ENCODE results near the gene NRP2. TPM values are rescaled to one million over a fixed set of nuclear protein-coding genes. Genes with fewer than 3 reads are reported as not detected.

Gene NRP2
- total RNA-seq, 1 experiment from 2014 or later: 1.2 TPM

DNA sequence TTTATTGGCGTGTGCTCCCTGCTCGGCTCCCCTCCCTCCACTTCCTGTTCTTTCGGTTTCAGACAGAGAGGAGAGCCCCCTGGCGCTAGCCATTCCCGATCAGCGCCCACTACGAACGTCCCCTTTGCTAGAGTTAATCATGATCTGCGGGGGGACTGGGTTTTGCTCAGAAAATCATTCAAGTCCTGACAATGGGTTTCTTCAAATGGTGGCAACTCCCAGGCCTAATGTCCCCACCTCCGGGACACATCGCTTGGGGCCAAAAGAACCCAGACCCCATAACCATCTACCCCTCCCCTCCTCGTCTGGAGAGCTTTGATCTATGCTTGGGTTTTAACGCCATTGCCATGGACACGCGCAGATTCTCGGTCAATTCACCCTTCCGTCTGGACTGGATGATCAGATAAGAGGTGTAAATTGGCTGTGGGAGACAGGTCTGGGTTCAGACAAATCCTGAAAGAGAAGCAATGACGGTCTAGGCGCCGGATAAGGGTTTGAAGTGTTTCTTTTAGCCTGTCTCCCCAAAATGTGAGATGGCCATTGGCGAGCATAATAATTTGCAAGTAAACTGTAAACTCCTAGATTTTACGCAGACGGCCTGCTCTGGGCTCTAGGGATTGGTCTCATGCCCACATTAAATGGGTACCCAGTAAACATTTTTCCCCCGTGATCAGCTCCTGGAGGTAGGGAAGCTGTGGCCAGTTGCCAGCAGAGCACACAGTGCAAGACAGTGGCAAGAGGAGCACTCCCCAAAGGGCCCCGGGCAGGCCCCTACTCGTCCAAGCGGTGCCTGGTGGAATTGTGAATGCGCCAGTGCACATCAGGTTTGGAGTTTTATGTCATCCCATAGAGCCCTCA lies 4.7 kb downstream of the NRP2 start:
- no peak overlapping the region for H3K27ac ChIP-seq (ENCODE audit: low read depth, low read length)
- POLR2A ChIA-PET: no interaction called here
- ATAC-seq (no peak), DNase-seq (ENCODE audit: low read depth, low spot score) (no peak)
- no peak overlapping the region for H3K4me3 ChIP-seq (replicated peaks in 1 of 2; ENCODE audit: low read depth in 1 of 2, low read length in 2 of 2)
- TF ChIP-seq POLR2A (IDR thresholded peaks at IDR 0.05; ENCODE audit: borderline replicate concordance, extremely low read depth, insufficient read depth, insufficient read length) (no peak), SIN3A (IDR thresholded peaks at IDR 0.05; ENCODE audit: low read depth) (no peak), CBX3 (IDR thresholded peaks at IDR 0.05; ENCODE audit: low read depth) (no peak), EZH2phosphoT487 (IDR thresholded peaks at IDR 0.05; ENCODE audit: borderline replicate concordance) (no peak)
- CTCF ChIA-PET: no interaction called here
- H3K4me2 ChIP-seq (ENCODE audit: low read length): no peak overlapping the region
- no peaks in the 10 kb centered on the region for H3K36me3 ChIP-seq (ENCODE audit: control insufficient read depth in 1 of 2, insufficient read depth in 2 of 2, low read length in 2 of 2)
- no peaks in the 10 kb centered on the region for H3K9me2 ChIP-seq (ENCODE audit: insufficient read depth)
- no peak overlapping the region for H2AFZ ChIP-seq (ENCODE audit: low read depth, low read length, poor library complexity, severe bottlenecking)
- peaks cover 4 to 20% of the 10 kb centered on the region in 2 experiments; a peak in 3 of 4 replicates for H3K4me1 ChIP-seq (ENCODE audit: control insufficient read depth in 1 of 2, insufficient read depth in 2 of 2, low read length in 2 of 2)
- intact Hi-C loops (cut with micrococcal nuclease): loop anchor here (10.0 kb wide), 1 partner anchor 1542 kb away; no protein-coding TSS in a partner anchor
- no peaks in the 10 kb centered on the region for H4K20me1 ChIP-seq (ENCODE audit: insufficient read depth)
- no TSS peak for BruUV-seq (replicated peaks)
- H3K9ac ChIP-seq (ENCODE audit: low read length): no peak overlapping the region
- RAD21 ChIA-PET (ENCODE audit: low non-redundant PET in 1 of 2, low total read pairs in 2 of 2, uncharacterized antibody in 2 of 2, unreplicated experiment in 2 of 2): no interaction called here
- H3K79me2 ChIP-seq (ENCODE audit: insufficient read depth, low read length): no peaks in the 10 kb centered on the region
- H3K9me3 ChIP-seq (ENCODE audit: control insufficient read depth in 1 of 2, insufficient read depth in 1 of 2, low read depth in 1 of 2, low read length in 2 of 2): no peaks in the 10 kb centered on the region
- H3K27me3 ChIP-seq (ENCODE audit: insufficient read depth, low read length): peaks cover 8% of the 10 kb centered on the region; the same call in 1 of the 2 replicates

DNA sequence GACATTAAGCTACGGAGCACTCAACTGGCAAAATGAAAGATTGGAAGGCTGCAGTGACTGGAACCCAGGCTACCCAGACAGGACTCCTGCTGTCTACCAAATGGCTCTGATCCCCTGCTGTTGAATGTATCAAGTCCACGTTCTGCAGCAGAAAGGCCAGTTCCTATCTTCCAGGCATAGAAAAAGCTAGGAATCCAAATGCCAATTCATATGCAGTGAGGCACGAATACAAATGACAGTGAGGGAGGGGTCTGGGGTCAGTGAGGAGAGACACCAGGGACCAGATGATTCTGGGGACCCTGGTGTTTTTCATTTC lies 5.3 kb downstream of the NRP2 start:
- Histone ChIP-seq H3K9ac (ENCODE audit: low read length) (no peak overlapping the region), H3K9me2 (ENCODE audit: insufficient read depth) (no peaks in the 10 kb centered on the region), H3K27me3 (ENCODE audit: insufficient read depth, low read length) (peaks cover 8% of the 10 kb centered on the region; the same call in 1 of the 2 replicates), H3K27ac (ENCODE audit: low read depth, low read length) (no peak overlapping the region), H3K4me3 (replicated peaks in 1 of 2; ENCODE audit: low read depth in 1 of 2, low read length in 2 of 2) (no peak overlapping the region), H3K79me2 (ENCODE audit: insufficient read depth, low read length) (no peaks in the 10 kb centered on the region), H3K4me2 (ENCODE audit: low read length) (no peak overlapping the region), H3K4me1 (ENCODE audit: control insufficient read depth in 1 of 2, insufficient read depth in 2 of 2, low read length in 2 of 2) (peaks cover 4 to 16% of the 10 kb centered on the region in 2 experiments; a peak in 3 of 4 replicates), H2AFZ (ENCODE audit: low read depth, low read length, poor library complexity, severe bottlenecking) (no peak overlapping the region), H3K9me3 (ENCODE audit: control insufficient read depth in 1 of 2, insufficient read depth in 1 of 2, low read depth in 1 of 2, low read length in 2 of 2) (no peaks in the 10 kb centered on the region), H4K20me1 (ENCODE audit: insufficient read depth) (no peaks in the 10 kb centered on the region), H3K36me3 (ENCODE audit: control insufficient read depth in 1 of 2, insufficient read depth in 2 of 2, low read length in 2 of 2) (no peaks in the 10 kb centered on the region)
- DNase-seq (ENCODE audit: low read depth, low spot score) (no peak), ATAC-seq (no peak)
- ChIA-PET CTCF (no interaction called here), RAD21 (ENCODE audit: low non-redundant PET in 1 of 2, low total read pairs in 2 of 2, uncharacterized antibody in 2 of 2, unreplicated experiment in 2 of 2) (no interaction called here), POLR2A (no interaction called here)
- no TSS peak for BruUV-seq (replicated peaks)
- intact Hi-C loops (cut with micrococcal nuclease): loop anchor here (10.0 kb wide), 1 partner anchor 1543 kb away; no protein-coding TSS in a partner anchor
- TF ChIP-seq ELF1 (IDR thresholded peaks at IDR 0.05; ENCODE audit: borderline replicate concordance, low read depth) (no peak), EZH2 (IDR thresholded peaks at IDR 0.05) (no peak), FOSL1 (IDR thresholded peaks at IDR 0.05; ENCODE audit: low read depth) (no peak), SRF (IDR thresholded peaks at IDR 0.05; ENCODE audit: low read depth) (no peak), EGR1 (IDR thresholded peaks at IDR 0.05; ENCODE audit: low read depth) (no peak), CEBPB (IDR thresholded peaks at IDR 0.05; ENCODE audit: low read depth) (no peak), EZH2phosphoT487 (IDR thresholded peaks at IDR 0.05; ENCODE audit: borderline replicate concordance) (no peak), SP1 (IDR thresholded peaks at IDR 0.05; ENCODE audit: low read depth) (no peak), ZFX (IDR thresholded peaks at IDR 0.05) (no peak), YY1 (IDR thresholded peaks at IDR 0.05; ENCODE audit: extremely low read depth, insufficient replicate concordance, low read depth, low read length) (no peak), JUND (IDR thresholded peaks at IDR 0.05) (no peak), RAD21 (IDR thresholded peaks at IDR 0.05; ENCODE audit: low read depth) (no peak)
- TF ChIP-seq, protein P1, sequence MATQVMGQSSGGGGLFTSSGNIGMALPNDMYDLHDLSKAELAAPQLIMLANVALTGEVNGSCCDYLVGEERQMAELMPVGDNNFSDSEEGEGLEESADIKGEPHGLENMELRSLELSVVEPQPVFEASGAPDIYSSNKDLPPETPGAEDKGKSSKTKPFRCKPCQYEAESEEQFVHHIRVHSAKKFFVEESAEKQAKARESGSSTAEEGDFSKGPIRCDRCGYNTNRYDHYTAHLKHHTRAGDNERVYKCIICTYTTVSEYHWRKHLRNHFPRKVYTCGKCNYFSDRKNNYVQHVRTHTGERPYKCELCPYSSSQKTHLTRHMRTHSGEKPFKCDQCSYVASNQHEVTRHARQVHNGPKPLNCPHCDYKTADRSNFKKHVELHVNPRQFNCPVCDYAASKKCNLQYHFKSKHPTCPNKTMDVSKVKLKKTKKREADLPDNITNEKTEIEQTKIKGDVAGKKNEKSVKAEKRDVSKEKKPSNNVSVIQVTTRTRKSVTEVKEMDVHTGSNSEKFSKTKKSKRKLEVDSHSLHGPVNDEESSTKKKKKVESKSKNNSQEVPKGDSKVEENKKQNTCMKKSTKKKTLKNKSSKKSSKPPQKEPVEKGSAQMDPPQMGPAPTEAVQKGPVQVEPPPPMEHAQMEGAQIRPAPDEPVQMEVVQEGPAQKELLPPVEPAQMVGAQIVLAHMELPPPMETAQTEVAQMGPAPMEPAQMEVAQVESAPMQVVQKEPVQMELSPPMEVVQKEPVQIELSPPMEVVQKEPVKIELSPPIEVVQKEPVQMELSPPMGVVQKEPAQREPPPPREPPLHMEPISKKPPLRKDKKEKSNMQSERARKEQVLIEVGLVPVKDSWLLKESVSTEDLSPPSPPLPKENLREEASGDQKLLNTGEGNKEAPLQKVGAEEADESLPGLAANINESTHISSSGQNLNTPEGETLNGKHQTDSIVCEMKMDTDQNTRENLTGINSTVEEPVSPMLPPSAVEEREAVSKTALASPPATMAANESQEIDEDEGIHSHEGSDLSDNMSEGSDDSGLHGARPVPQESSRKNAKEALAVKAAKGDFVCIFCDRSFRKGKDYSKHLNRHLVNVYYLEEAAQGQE (IDR thresholded peaks at IDR 0.05; ENCODE audit: low read depth): no peak
- TF ChIP-seq, protein P2, sequence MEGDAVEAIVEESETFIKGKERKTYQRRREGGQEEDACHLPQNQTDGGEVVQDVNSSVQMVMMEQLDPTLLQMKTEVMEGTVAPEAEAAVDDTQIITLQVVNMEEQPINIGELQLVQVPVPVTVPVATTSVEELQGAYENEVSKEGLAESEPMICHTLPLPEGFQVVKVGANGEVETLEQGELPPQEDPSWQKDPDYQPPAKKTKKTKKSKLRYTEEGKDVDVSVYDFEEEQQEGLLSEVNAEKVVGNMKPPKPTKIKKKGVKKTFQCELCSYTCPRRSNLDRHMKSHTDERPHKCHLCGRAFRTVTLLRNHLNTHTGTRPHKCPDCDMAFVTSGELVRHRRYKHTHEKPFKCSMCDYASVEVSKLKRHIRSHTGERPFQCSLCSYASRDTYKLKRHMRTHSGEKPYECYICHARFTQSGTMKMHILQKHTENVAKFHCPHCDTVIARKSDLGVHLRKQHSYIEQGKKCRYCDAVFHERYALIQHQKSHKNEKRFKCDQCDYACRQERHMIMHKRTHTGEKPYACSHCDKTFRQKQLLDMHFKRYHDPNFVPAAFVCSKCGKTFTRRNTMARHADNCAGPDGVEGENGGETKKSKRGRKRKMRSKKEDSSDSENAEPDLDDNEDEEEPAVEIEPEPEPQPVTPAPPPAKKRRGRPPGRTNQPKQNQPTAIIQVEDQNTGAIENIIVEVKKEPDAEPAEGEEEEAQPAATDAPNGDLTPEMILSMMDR (IDR thresholded peaks at IDR 0.05 in 2 of 3, conservative IDR thresholded peaks at IDR 0.05 in 1 of 3; ENCODE audit: borderline replicate concordance in 1 of 3, insufficient read depth in 1 of 3, low read depth in 2 of 3, low read length in 2 of 3): no peak

Data from HCT116 (cell line).